ENCODE measurements around the gene ZFPM1. TPM values are rescaled to one million over a fixed set of nuclear protein-coding genes. Genes with fewer than 3 reads are reported as not detected.

The ZFPM1 gene
- total RNA-seq, 1 experiment from 2014 or later: 24.1 TPM

DNA sequence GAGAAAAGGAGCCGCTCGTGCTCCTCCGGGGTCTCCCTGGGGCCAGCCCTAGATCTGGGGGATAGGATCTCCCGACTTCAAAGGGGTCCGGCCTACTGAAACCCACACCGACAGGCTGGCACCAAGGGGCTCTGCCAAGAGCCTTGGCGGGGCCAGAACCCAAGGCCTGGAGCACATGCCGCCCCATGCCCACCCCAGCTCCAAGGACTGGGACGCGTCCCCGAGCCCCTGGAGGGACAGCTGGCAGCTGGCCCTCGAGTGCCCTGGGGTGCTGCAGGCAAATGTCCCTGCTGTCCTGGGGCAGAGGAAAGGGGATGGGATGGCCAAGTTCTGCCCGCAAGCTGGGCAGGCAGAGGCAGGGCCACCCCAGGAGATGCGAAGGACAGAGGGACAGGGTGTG lies 31.8 kb upstream of the ZFPM1 start:
- CTCF ChIA-PET: no interaction called here
- H3K4me3 Mint-ChIP-seq (ENCODE audit: unreplicated experiment): no peak overlapping the region
- peaks cover 4% of the 10 kb centered on the region for H3K27me3 Mint-ChIP-seq (ENCODE audit: insufficient read depth, unreplicated experiment)
- H3K36me3 ChIP-seq (ENCODE audit: control insufficient read depth, insufficient read depth, low read length): no peaks in the 10 kb centered on the region
- no peak for DNase-seq
- no peak overlapping the region for H3K27ac Mint-ChIP-seq (ENCODE audit: unreplicated experiment)
- H3K4me1 ChIP-seq: no peaks in the 10 kb centered on the region
- no peaks in the 10 kb centered on the region for H3K9me3 Mint-ChIP-seq (ENCODE audit: unreplicated experiment)
- TF ChIP-seq, protein P1, sequence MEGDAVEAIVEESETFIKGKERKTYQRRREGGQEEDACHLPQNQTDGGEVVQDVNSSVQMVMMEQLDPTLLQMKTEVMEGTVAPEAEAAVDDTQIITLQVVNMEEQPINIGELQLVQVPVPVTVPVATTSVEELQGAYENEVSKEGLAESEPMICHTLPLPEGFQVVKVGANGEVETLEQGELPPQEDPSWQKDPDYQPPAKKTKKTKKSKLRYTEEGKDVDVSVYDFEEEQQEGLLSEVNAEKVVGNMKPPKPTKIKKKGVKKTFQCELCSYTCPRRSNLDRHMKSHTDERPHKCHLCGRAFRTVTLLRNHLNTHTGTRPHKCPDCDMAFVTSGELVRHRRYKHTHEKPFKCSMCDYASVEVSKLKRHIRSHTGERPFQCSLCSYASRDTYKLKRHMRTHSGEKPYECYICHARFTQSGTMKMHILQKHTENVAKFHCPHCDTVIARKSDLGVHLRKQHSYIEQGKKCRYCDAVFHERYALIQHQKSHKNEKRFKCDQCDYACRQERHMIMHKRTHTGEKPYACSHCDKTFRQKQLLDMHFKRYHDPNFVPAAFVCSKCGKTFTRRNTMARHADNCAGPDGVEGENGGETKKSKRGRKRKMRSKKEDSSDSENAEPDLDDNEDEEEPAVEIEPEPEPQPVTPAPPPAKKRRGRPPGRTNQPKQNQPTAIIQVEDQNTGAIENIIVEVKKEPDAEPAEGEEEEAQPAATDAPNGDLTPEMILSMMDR (IDR thresholded peaks at IDR 0.05; ENCODE audit: insufficient read depth in 1 of 2, low read depth in 1 of 2, low read length in 1 of 2, severe bottlenecking in 1 of 2, unreplicated experiment in 1 of 2): no peak
- H3K4me1 Mint-ChIP-seq (ENCODE audit: low read depth, unreplicated experiment): no peaks in the 10 kb centered on the region
- no TSS peak for BruUV-seq (replicated peaks)
- H3K9me3 ChIP-seq: no peaks in the 10 kb centered on the region
- no peak overlapping the region for H3K4me3 ChIP-seq (ENCODE audit: low read depth, low read length)
- POLR2A ChIA-PET: no interaction called here
- intact Hi-C loops (cut with micrococcal nuclease; ENCODE audit: unreplicated experiment): no loop called here
- no peaks in the 10 kb centered on the region for H3K27me3 ChIP-seq (replicated peaks; ENCODE audit: control insufficient read depth, insufficient read depth, low read length)
- no peaks in the 10 kb centered on the region for H3K36me3 Mint-ChIP-seq (ENCODE audit: insufficient read depth, unreplicated experiment)

DNA sequence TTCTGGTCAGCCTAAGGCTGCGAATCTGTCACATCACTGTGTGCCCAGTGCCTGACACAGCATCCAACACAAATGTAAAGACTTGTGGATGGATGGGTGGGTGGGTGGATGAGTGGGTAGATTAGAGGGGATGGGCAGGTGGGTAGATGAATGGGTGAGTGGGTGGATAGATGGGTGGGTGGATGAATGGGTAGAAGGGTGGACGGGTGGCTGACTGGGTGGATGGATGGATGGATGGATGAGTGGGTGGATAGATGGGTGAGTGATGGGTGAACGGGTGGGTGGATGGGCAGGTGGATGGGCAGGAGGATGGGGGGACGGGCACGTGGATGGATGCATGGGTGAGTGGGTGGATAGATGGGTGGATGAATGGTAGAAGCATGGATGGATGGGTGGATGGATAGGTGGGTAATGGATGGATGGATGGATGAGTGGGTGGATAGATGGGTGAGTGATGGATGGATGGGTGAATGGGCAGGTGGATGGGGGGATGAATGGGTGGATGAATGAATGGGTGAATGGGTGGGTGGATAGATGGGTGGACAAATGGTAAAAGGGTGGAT lies 31.1 kb upstream of the ZFPM1 start:
- Mint-ChIP-seq H3K27me3 (ENCODE audit: insufficient read depth, unreplicated experiment) (peaks cover 4% of the 10 kb centered on the region), H3K4me1 (ENCODE audit: low read depth, unreplicated experiment) (no peaks in the 10 kb centered on the region), H3K27ac (ENCODE audit: unreplicated experiment) (no peak overlapping the region), H3K4me3 (ENCODE audit: unreplicated experiment) (no peak overlapping the region), H3K9me3 (ENCODE audit: unreplicated experiment) (no peaks in the 10 kb centered on the region), H3K36me3 (ENCODE audit: insufficient read depth, unreplicated experiment) (no peaks in the 10 kb centered on the region)
- BruUV-seq (replicated peaks): no TSS peak
- no peaks in the 10 kb centered on the region for H3K9me3 ChIP-seq
- CTCF ChIA-PET: no interaction called here
- intact Hi-C loops (cut with micrococcal nuclease; ENCODE audit: unreplicated experiment): no loop called here
- no peak for DNase-seq
- no peaks in the 10 kb centered on the region for H3K4me1 ChIP-seq
- H3K27me3 ChIP-seq (replicated peaks; ENCODE audit: control insufficient read depth, insufficient read depth, low read length): no peaks in the 10 kb centered on the region
- H3K4me3 ChIP-seq (ENCODE audit: low read depth, low read length): no peak overlapping the region
- POLR2A ChIA-PET: no interaction called here
- H3K36me3 ChIP-seq (ENCODE audit: control insufficient read depth, insufficient read depth, low read length): no peaks in the 10 kb centered on the region
- TF ChIP-seq, protein P1 (IDR thresholded peaks at IDR 0.05; ENCODE audit: insufficient read depth in 1 of 2, low read depth in 1 of 2, low read length in 1 of 2, severe bottlenecking in 1 of 2, unreplicated experiment in 1 of 2): no peak

DNA sequence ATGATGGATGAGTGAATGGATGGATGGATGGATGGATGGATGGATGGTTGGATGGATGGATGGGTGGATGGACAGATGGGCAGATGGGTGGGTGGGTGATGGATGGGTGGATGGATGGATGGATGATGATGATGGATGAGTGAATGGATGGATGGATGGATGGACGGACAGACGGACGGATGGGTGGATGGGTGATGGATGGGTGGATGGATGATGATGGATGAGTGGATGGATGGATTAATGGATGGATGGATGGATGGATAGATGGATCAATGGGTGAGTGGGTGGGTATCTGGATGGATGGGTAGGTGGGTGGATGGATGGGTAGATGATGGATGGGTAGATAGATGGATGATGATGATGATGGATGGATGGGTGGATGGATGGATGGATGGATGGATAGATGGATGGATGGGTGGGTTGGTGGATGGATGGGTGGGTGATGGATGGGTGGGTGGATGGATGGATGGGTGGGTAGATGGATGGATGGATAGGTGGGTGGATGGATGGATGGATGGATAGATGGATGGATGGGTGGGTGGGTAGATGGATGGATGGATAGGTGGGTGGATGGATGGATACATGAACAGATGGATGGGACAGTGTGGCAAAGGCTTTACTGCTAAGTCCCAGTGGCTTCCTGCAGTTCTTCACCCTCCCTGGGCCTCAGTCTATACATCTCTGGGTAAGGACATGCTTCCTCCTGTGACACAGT lies 30.2 kb upstream of the ZFPM1 start:
- no peaks in the 10 kb centered on the region for H3K36me3 ChIP-seq (ENCODE audit: control insufficient read depth, insufficient read depth, low read length)
- no peaks in the 10 kb centered on the region for H3K4me1 Mint-ChIP-seq (ENCODE audit: low read depth, unreplicated experiment)
- no peak overlapping the region for H3K27ac Mint-ChIP-seq (ENCODE audit: unreplicated experiment)
- H3K9me3 Mint-ChIP-seq (ENCODE audit: unreplicated experiment): no peaks in the 10 kb centered on the region
- H3K4me3 ChIP-seq (ENCODE audit: low read depth, low read length): no peak overlapping the region
- H3K36me3 Mint-ChIP-seq (ENCODE audit: insufficient read depth, unreplicated experiment): no peaks in the 10 kb centered on the region
- H3K27me3 ChIP-seq (replicated peaks; ENCODE audit: control insufficient read depth, insufficient read depth, low read length): no peaks in the 10 kb centered on the region
- CTCF ChIA-PET: no interaction called here
- TF ChIP-seq, protein P1 (IDR thresholded peaks at IDR 0.05; ENCODE audit: insufficient read depth in 1 of 2, low read depth in 1 of 2, low read length in 1 of 2, severe bottlenecking in 1 of 2, unreplicated experiment in 1 of 2): no peak
- DNase-seq: no peak
- H3K27me3 Mint-ChIP-seq (ENCODE audit: insufficient read depth, unreplicated experiment): peaks cover 4% of the 10 kb centered on the region
- H3K4me1 ChIP-seq: no peaks in the 10 kb centered on the region
- intact Hi-C loops (cut with micrococcal nuclease; ENCODE audit: unreplicated experiment): no loop called here
- H3K9me3 ChIP-seq: no peaks in the 10 kb centered on the region
- H3K4me3 Mint-ChIP-seq (ENCODE audit: unreplicated experiment): no peak overlapping the region
- no TSS peak for BruUV-seq (replicated peaks)
- POLR2A ChIA-PET: no interaction called here

All from Caco-2 (cell line).